Lower leg skin (tissue), 3 donors: ENCODE data around the gene LMBR1.
"Not testable (repeated sequence)": the region's sequence is repeated elsewhere in the genome, so short reads cannot be mapped to it uniquely, and the experiment has no call there.

Source experiments
- CTCF ChIP-seq, 3 donors: fragments of 450-650 bp; IDR thresholded peaks; one replicate each; pipeline ENCODE4 v1.5.1; 2016; ENCODE audit warnings: antibody characterized with exemption in 3 of 3, mild to moderate bottlenecking in 3 of 3, moderate library complexity in 2 of 3
- POLR2A ChIP-seq, 2 donors: fragments of 450-650 bp; IDR thresholded peaks; one replicate each; pipeline ENCODE4 v1.6.1; 2016 to 2017; ENCODE audit warnings: antibody characterized with exemption in 2 of 2, mild to moderate bottlenecking in 1 of 2, moderate library complexity in 1 of 2

- not testable (repeated sequence) for TF ChIP-seq CTCF, POLR2A (IDR thresholded peaks at IDR 0.05)
These were observed 194.5 kb downstream of the LMBR1 start for GRCh38 chr7:156698512-156698911.
